HK-2 (cell line): ENCODE data around the gene CTXN3.
"Not testable (repeated sequence)": the region's sequence is repeated elsewhere in the genome, so short reads cannot be mapped to it uniquely, and the experiment has no call there.

ENCODE experiments used
- DNase-seq: peaks from one replicate; pipeline ENCODE4 v3.0.0-alpha.2; 2018; ENCODE audit not compliant: unreplicated experiment

CTXN3 gene

DNA sequence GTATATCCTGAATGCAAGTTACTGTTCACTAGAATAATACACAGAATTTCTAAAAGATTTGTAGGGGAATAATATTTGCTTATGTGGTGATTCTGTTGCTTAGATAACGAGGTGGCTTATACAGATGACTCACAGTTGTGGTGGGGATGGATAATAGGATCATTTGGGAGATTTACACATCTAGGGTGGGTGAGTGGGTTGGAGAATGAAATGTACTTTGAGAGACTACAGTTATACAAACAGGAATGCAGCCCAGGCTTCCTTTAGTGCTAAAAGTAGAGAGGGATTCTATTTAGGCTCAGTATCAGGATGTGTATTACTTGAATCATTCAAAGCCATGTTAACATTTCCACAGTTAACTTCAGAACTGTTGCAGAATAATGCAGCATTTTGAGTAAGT lies 1.8 kb downstream of the CTXN3 start:
- DNase-seq, result no peak

- DNase-seq, result no peak
These were observed 4.2 kb downstream of the CTXN3 start for GRCh38 chr5:127652952-127653611.

DNA sequence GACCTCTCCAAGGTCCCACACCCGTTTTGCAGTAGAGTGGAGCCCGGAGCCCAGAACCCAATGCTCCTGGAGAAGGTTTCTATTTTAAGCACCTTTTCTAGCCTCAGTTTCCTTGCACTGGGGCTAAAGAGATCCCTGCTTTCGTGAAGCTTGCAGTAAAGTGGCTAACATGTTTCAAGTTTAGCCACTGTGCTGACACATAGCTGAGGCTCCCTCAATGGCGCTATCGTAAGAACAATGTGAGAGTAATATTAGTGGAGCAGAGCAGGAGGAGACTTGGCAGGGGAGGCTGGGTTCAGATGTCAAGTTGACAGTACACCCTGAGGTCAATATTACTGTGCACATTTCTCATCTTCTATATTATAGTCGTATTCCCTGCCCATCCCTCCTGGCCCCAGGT lies 7.9 kb downstream of the CTXN3 start:
- DNase-seq, result no peak

DNA sequence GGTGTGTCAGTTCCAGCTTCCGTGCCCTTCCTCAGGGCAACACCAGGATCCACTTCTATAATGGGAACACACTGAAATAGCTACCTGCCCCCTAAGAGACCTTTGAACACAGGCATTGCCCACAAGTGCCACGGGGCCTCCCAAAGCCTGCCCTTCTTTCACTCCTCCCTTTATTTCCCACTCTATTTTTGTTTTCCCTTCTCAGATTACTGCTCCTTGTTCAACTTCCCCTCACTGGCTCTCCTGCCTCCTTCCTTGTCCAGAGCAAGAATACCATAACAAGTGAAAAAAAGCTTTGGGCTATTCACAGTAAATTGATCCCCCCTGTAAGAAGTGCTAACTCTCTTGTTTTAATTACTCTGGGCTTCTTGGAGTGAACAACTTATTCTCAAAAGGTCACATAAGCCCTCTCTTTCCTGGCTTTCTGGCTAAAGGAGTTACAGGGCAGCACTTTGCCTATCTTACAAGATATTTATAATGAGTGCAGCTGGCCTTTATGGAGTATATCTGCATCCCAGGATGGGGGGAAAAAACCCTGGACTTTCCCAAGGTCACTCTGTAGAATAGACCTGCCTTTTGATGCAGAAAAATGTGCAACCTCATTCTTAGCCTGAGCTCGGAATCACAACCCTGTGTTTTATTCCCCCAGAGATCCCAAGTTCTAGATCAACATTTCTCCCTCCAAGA lies 11.3 kb downstream of the CTXN3 start:
- DNase-seq, result no peak

DNA sequence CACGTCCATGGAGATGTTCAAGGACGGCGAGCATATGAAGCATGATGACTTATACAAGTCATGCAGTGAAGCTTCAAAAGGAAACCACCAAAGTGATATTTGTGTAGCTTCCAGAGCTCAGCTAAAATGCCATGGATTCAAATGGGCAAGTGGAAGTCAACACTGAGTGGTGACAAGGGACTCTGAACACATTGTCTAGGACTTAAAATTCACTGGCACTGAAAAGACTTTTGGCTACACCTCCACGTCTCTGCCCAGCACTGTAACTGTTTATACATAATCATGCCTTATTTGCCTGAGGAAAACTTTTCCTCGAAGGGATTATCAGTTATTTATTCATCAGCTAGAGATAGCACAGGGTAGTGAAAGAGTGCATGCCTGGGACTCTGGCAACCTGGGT lies 15.2 kb downstream of the CTXN3 start:
- no peak for DNase-seq

- no peak for DNase-seq
These were observed 16.8 kb downstream of the CTXN3 start for GRCh38 chr5:127665641-127666040.

- no peak for DNase-seq
These were observed 17.3 kb downstream of the CTXN3 start for GRCh38 chr5:127666043-127666716.

GRCh38 chr5:127667926-127668325 lies 19.0 kb downstream of the CTXN3 start:
- no peak for DNase-seq

GRCh38 chr5:127671218-127671617 lies 22.3 kb downstream of the CTXN3 start:
- DNase-seq, result no peak

DNA sequence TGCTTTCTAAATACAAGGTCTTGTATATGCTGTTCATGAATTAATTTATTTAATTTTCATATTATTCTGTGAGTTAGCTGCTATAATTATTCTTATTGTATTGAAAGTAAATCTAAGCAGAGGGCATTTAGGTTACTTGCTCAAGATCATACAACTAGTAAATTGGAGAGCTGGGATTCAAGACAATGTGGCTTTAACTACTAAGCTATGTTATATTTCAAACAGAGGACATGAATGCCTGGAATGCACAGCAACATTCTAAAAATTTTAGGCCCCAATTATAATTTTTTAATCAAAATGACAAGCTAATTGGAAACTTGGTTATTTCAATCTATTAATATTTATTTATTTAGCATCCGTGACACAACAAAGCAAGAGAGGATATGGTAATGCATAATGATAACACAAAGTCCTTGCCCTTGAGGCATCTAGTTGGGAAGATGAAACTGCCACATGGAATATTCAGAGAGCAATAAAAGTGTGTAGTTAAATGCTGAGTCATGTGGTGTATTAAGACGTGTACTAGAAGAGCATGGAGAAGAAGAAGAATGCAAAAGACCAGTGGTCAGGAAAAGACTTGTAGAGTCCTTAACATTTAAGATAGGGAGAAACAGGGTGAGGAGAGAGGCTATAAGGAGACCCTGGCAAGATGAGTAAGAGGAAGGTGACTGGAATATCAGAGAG lies 24.4 kb downstream of the CTXN3 start:
- no peak for DNase-seq

DNA sequence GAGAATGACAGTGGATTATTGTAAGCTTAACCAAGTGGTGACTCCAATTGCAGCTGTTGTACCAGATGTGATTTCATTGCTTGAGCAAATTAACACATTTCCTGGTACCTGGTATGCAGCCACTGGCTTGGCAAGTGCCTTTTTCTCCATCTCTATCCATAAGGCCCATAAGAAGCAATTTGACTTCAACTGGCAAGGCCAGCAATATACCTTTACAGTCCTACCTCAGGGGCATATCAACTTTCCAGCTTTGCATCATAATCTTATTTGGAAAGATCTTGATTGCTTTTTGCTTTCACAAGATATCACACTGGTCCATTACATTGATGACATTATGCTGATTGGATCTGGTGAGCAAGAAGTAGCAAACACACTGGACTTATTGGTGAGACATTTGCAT lies 28.1 kb downstream of the CTXN3 start:
- not testable (repeated sequence) for DNase-seq

- not testable (repeated sequence) for DNase-seq
These were observed 30.9 kb downstream of the CTXN3 start for GRCh38 chr5:127679691-127680330.

DNA sequence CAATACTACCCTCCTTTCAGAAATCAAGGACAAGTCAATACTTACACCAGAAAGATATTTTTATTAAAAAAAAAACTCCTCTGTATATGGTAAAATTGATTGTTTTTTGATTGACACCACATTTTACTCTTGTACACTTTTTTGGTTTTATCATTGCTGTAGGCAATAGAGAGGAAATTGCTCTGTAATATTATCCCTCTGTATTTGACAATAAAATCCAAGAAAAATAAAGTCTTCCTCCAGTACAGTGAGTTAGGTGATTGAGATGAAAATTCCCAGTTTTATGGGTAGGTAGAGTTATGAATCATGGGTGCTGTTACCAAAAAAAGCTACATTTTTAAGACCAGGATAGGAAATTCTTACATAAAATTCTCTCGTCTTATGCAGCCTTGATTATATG lies 31.7 kb downstream of the CTXN3 start:
- DNase-seq, result no peak

DNA sequence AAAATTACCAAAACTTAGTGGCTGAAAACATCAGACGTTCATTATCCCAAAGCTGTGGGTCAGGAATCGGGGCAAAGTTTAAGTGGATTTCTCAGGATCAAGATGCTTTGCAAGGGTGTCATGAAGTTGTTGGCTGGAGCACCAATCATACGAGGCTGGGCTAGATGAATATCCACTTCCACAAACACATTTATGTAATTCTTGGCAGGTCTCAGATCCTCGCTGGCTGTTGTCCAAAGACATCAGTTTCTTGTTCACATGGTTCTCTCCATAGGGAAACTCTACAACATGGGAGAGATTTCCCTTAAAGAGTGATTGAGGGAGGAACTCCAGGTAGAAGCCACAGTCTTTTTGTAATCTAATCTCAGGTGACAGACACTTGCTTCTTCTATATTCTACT lies 34.1 kb downstream of the CTXN3 start:
- no peak for DNase-seq

DNA sequence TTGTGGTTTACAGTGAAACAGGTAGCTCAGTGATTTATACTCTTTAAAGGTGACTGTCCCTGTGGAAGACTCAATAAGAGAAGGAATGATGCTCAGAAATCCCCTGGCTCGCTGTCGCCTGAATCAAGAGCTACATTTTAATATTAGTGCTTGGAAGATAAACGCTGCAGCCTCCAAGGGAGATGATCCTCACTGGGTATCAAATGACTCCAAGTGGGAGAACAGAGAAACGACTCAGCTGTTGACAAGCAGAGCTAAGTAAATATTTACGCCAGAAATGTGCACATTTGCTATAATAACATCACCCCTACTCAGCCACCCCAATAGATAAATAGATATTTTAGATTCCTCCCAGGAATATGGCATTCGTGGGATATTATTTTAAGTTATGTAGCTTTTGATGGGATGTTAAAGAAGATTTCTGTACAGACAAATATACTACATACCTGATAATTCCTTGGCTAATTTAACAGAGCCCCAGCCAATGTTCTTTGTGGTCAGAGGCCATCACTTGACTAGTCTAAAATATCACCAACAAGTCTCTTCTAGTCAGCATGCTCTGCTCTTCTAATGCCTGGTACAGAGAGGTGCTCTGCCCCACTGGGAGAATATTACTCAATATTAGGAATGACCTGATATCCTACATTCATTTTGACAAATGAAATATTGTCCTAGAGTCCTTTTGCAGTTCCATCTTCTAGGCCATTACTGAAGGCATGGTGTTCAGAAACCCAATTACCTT lies 36.0 kb downstream of the CTXN3 start:
- no peak for DNase-seq

DNA sequence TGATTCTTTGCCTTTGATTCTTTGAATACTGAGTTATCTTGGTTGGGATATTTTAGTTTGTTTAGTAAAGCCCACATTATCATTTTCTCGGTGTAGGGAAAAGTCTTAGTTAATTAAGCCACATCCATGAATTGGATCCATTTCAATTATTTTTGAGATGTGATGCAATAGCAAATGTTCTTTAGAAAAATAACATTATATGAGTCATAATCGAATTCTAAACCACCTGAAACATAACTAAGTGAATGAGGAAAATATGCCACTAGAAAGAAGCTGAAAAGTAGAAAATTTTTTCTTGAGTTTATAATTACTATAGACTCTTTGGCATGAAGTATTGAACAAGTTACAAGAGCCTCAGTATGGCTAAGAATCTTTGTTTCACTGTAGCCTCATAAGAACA lies 36.8 kb downstream of the CTXN3 start:
- no peak for DNase-seq

GRCh38 chr5:127686424-127686823 lies 37.5 kb downstream of the CTXN3 start:
- DNase-seq, result no peak

- DNase-seq, result no peak
These were observed 45.8 kb downstream of the CTXN3 start for GRCh38 chr5:127694518-127695171.

- DNase-seq, result no peak
These were observed 46.5 kb downstream of the CTXN3 start for GRCh38 chr5:127695346-127695745.

DNA sequence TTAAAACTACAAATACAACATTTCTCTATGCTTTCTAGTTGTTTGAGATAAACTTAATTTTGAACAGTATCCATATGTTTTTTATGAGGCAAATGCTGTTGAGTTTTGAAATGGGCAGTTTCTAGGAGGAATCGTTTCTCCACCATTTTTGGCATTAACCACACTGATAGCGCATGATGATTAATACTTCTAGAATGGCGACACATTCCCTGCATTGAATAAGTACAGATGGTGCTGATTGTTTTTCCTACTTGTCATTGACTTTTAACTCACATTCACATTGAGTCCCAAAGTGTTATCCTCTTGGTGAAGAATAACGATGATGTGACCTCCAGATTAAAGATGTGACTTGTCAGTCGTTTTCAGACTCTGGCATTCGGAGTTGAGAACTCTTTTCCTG lies 47.8 kb downstream of the CTXN3 start:
- no peak for DNase-seq
